D721Med (cell line): Measurements from ENCODE around the gene SLC2A10.

Experiments used
- DNase-seq: peaks from one replicate; pipeline ENCODE4 v3.0.0; 2011; ENCODE audit warnings: low spot score; ENCODE audit not compliant: insufficient read length
- FAIRE-seq: peaks from 2 replicates; lab custom pipeline; 2011; peaks lifted over from hg19 to GRCh38; lab: Jason Lieb, UNC
- CTCF ChIP-seq: IDR thresholded peaks from 2 replicates; pipeline ENCODE4 v1.5.1; 2012; ENCODE audit warnings: mild to moderate bottlenecking, control low read depth; ENCODE audit not compliant: insufficient read depth; ENCODE audit errors: missing control alignments

Gene SLC2A10

DNA sequence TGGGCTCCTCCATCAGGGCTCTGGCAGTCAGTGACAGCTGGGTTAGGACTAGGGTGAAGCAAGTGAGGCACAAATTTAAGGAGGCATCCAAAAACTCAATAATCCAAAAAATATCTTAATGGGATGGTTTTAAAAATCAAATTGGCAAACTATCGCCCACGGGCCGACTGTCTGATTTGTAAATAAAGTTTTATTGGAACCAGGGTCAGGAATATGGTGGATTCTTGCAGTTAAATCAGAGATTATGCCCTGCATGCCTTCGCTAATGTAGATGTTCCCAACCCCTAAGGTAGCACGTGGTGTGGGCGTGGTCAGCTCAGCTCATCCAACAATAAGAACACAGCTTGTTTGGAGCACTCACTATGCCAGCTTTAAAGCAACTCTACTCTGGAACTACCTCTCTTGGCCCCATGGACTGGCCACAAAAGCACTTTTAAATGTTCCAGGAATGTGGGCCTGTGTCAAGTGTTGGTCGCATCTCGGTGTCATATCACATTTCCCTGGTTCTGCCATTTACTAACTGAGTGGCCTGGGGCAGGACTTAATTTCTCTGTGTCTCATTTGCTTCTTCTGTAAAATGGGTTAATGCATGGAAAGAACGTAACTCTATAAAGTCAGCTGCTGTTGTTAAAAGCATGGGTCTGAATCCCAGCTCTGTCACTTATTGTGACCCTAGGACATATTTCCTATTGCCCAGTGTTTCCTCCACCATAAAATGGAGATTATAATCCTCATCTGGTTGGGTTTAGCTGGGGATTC lies 27.2 kb upstream of the SLC2A10 start:
- TF ChIP-seq CTCF, result no peak
- FAIRE-seq (no peak), DNase-seq (no peak)

DNA sequence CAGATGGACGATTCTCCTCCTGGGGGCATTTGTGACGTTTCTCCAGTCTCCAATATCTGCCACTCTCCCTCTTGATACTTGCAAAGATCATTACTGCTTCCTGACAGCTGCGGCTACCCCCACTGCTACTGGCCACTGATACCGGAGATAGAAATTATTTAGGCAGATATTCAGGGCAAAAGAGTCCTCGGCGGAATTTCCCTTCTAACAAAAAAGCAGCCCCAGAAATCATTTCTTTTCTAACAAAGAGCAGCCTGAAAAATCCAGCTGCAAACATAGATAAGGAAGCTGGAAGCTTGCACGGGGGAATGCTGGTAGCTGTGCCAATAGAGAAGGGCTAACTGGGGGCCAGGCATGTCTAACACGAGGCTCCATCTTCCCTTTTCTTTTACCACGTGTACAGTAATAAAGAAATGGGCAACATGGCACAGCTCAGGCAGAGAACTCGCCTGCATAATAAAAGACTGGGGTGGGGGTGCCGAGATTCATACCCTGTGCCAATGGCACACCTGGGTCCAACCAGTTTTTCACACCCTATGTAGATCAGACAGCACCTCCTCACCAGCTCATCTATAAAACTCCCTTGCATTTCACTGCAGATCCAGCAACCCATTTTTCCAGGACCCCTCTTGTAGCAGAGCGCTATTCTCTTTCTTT lies 26.3 kb upstream of the SLC2A10 start:
- DNase-seq (no peak), FAIRE-seq (no peak)
- no peak for TF ChIP-seq CTCF

DNA sequence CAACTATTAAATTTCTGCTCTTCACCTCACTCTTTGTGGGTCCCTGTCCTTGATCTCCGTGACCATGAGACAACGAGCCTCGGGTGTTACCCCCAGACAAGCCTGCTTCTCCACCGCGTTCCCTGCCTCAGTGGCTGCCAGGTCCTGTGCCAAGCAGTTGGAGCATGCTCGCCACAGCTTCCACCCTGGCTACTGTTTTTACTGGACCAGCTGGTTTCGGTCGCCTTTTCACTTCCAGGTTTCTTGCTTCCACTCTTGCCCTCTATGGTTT lies 25.8 kb upstream of the SLC2A10 start:
- no peak for TF ChIP-seq CTCF
- no peak for FAIRE-seq
- DNase-seq, result no peak

GRCh38 chr20:46683939-46684750 lies 25.3 kb upstream of the SLC2A10 start:
- TF ChIP-seq CTCF, result no peak
- peak; percentile 46 for DNase-seq
- FAIRE-seq, result peak; percentile 21

GRCh38 chr20:46688151-46689081 lies 21.0 kb upstream of the SLC2A10 start:
- TF ChIP-seq CTCF, result no peak
- DNase-seq (no peak), FAIRE-seq (no peak)

DNA sequence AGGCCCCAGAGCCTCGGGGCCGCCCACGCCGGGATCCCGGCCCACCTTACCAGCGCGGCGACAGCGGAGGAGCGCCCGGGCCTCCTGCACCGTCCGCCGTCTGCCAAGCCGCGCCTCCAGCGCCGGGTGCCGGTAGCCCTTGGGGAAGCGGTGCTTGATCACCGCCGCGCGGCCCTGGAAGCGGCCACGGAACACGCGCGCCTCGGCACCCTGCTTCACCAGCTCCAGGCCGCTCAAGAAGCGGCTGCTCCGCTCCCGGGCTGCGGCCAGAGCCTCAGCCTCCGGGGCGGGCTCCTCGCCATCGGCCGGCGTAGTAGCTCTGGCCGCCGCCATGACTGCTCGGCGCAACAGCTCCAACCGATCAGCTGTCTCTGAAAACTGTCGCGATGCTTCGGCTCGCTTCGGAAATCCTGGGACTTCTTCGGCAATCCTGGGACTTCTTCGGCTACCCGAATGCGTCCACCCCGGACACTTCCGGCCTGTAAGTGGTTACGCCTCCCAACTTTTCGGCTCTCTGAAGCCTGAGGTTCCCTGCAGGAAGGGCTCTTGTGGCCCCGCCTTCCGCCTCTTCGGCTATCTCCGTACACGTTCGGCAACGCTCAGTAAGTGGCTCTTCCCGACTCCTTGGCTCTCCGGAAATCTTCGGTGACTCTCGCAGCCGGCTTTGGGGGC lies 20.2 kb upstream of the SLC2A10 start, which contains the start of gene TP53RK:
Gene TP53RK, minus strand, starts transcription at position 363 of the 672 bp plus-strand sequence. Its CDS starts 30 bp downstream, at position 333.
- no peak for TF ChIP-seq CTCF
- no peak for FAIRE-seq
- peak; percentile 83 for DNase-seq
